T-helper 9 cell (primary cell): ENCODE measurements around the gene GHR.

ENCODE experiments used
- DNase-seq: peaks from one replicate; pipeline ENCODE4 v3.0.0-alpha.2; 2020
- total RNA-seq, 2 donors: gene quantifications; one replicate each; lab custom pipeline; 2026; lab: John Stamatoyannopoulos, UW

The GHR gene
- total RNA-seq, result 0 to 0.07 reads per million in 2 donors

DNA sequence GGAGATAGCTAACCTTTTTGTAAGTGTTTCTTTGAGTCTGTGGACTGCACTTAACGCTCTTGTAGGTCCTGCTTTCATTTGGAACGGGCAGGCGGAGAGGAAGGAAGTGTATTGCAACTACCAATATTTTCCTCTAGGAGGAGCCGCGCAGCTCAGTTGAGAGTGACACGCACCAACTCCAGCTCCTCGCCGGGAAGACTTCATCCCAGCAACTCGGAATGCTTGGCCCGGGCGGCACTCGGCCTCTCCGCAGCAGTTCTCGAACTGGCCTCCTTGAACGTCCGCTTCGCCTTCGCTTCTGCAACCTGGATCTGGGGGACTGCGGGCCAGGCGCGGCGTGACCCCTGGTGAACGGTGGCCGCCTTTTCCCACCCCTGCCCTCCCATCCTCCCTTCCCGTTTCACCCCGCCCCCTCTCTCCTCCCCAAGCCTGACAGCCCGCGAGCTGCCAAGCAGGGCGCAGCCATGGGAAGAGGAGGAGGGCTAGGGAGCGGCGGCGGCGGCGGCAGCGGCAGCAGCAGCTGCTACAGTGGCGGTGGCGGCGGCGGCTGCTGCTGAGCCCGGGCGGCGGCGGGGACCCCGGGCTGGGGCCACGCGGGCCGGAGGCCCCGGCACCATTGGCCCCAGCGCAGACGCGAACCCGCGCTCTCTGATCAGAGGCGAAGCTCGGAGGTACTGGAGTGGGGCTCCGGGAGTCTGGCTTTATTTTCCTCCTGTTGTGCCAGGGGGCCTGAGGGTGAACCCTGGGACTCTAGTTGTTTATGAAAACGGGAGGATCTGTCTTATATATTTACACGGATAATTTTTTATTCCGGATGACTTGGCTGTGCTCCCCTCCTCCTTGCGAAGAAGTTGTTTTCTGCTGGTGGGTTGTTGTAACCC is at the start of gene GHR:
Gene GHR (plus strand): TSS at position 155 of the 881 bp plus-strand sequence. CDS start 142,436 bp downstream, outside the sequence.
- no peak for DNase-seq

- no peak for DNase-seq
Observed at GRCh38 chr5:42374679-42375273, 48.5 kb upstream of the GHR start.

- no peak for DNase-seq
Observed at GRCh38 chr5:42377496-42377895, 45.7 kb upstream of the GHR start.

GRCh38 chr5:42381973-42382372 is 41.3 kb upstream of the GHR start:
- DNase-seq, result no peak

DNA sequence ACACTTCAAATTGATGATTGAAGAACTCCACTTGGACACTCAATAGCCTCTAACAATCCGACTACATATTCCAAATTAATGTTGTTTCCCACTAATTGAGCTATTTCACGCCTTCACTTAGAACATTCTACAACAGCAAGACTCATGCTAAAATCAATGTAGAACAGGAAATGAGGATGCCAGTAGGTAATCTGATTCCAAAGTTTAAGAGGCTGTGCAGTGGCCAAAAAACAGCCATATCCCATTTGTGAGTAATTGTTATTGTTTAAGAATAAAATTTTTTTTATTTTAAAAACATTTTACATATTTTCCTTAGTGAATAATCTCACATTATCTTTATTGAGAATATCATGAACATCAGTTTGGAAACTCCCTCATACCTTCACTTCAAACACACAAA is 35.7 kb upstream of the GHR start:
- DNase-seq, result no peak

GRCh38 chr5:42390115-42390514 is 33.1 kb upstream of the GHR start:
- no peak for DNase-seq

- no peak for DNase-seq
Observed at GRCh38 chr5:42392917-42393316, 30.3 kb upstream of the GHR start.

GRCh38 chr5:42396111-42396510 is 27.1 kb upstream of the GHR start:
- no peak for DNase-seq

- no peak for DNase-seq
Observed at GRCh38 chr5:42397267-42397666, 26.0 kb upstream of the GHR start.

DNA sequence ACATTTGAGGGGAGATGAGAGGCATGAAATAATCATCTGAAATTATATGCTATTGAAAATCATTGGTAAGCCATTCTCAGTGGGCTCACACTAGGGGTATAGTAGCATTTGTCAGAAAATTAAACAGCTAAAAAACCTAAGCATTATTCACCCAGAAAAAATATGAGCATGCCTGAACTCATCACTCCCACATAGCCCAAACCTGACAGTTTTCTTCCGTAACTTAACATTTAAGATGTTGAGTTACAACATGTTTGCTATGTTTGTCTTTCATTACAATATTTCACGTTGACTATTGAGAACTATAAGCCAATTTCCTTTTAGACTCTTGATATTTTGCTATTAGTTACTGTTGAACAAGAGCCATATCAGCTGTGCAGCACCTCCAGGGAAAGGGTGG is 23.5 kb upstream of the GHR start:
- no peak for DNase-seq

GRCh38 chr5:42400474-42400873 is 22.8 kb upstream of the GHR start:
- DNase-seq, result no peak

DNA sequence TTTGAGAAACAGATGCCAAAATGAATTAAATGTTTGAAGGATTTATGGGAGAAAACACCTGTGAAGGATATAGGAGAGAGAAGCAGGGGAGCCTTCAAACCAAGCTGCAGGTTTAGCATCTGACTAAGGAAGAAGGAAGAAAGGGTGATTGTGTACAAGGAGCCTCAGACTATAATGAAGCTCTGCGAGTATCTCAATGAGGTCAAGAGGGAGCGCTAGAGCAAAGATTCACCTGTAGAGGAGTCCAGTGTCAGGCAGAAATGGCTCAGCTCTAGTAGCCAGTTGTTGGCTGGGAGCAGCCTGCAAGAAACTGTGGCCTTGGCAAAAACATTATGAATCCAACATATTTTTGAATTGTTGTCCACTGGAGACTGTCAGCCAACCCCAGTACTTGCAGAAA is 20.0 kb upstream of the GHR start:
- DNase-seq, result no peak

GRCh38 chr5:42404366-42404765 is 18.9 kb upstream of the GHR start:
- DNase-seq, result no peak

DNA sequence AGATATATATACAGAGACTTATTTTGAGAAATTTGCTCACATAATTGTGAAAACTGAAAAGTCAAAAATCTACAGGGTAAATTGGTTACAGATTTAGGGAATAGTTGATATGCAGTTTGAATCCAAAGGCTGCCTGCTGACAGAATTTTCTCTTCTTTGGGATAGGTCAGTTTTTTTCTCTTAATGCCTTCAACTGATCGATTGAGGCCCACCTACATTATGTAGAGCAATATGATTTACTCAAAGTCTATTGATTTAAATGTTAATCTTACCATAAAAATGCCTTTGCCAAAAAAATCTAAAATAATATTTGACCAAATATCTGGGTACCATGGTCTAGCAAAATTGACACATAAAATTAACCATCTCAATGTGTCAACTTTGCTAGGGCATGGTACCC is 3.9 kb upstream of the GHR start:
- no peak for DNase-seq

DNA sequence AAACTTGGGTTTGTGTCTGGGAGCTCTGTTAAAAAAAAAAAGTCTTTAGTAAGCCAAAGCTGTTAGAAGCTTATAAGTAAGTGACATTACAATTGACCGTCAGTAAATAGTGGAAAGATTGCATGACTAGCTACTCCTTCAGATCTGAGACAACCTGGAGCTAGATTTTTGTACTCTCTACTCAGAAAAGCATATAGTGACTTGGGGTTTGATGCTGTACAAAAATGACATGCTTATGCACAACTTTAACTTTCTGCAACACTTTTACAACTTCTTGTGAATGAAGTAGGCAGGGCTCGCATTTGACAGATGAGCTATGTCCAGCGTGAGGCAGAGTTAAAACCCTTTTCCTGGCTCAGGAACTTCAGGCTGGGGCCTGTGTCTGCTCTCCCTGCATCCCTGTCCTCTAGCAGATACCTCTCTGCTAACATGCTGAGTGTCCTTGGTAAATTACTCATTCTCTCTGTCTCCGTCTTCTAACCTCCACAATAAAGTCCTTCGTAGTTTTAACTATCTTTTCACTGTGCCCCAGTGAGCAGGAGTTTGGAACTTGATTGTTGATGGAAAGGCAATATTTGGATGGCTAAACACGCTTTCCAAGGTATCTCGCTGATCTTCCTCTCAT is 471 bp upstream of the GHR start:
- DNase-seq, result no peak

DNA sequence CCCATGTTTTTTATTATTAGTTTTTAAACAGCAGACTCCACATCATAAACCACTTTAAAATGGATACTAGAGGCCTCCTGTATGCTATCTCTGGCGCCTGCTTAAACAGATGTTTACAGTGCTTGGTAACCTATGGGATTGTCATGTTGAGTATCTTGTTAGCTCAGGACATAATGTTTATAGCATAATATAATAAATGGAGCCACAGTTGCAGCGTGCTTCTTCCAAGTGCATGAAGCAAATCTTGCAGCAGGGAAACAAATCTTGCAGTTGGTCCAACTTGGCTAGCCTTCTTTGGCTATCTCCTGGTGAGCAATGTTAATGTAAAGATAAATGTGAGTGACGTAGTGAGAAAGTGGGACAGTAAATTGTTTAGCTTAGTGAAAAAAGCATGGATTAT is 2.8 kb downstream of the GHR start:
- DNase-seq, result no peak

- no peak for DNase-seq
Observed at GRCh38 chr5:42429694-42430093, 6.5 kb downstream of the GHR start.

GRCh38 chr5:42434047-42434724 is 10.9 kb downstream of the GHR start:
- no peak for DNase-seq

- no peak for DNase-seq
Observed at GRCh38 chr5:42436051-42436450, 12.8 kb downstream of the GHR start.

GRCh38 chr5:42454216-42454995 is 31.2 kb downstream of the GHR start:
- DNase-seq, result no peak

GRCh38 chr5:42461033-42461432 is 37.8 kb downstream of the GHR start:
- DNase-seq, result no peak

- no peak for DNase-seq
Observed at GRCh38 chr5:42461507-42461906, 38.3 kb downstream of the GHR start.

DNA sequence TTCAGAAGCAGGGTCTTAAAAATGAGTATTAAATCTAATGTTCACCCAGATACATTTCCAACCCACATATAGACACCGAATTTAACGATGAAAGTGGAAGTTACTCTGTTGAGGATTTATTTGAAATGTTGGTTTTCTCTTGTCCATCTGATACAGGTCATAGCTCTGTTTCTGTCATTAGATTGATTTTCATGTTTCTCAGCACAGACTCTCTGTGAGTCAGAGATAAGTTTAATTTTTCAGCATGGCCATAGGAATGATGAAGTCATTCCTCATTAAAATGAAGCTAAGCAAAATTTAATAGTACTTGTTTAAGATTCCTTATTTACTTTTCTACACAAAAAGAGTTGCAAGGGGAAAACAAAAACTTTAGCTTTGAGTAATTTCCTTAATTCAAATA is 38.8 kb downstream of the GHR start:
- DNase-seq, result no peak
